Subcutaneous adipose tissue (tissue), 4 donors: ENCODE measurements around the gene DHRS3. TPM values are rescaled to one million over a fixed set of nuclear protein-coding genes. Genes with fewer than 3 reads are reported as not detected.

Experiments
- total RNA-seq, 4 donors: library from RNA; depleted of rRNA; stranded (reverse); fragments of >200 nt; gene quantifications; one replicate each; pipeline ENCODE4 v1.1.0, GENCODE V29; 2016
- TF ChIP-seq, protein P1 (sequence below): fragments of 450-650 bp; IDR thresholded peaks from one replicate; pipeline ENCODE4 v1.5.1; 2016; ENCODE audit warnings: low read depth, mild to moderate bottlenecking, control low read depth, antibody characterized with exemption, moderate library complexity

The DHRS3 gene, protein sequence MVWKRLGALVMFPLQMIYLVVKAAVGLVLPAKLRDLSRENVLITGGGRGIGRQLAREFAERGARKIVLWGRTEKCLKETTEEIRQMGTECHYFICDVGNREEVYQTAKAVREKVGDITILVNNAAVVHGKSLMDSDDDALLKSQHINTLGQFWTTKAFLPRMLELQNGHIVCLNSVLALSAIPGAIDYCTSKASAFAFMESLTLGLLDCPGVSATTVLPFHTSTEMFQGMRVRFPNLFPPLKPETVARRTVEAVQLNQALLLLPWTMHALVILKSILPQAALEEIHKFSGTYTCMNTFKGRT
- 100 to 1,000 TPM; 147 to 406 (median 256) TPM for total RNA-seq

DNA sequence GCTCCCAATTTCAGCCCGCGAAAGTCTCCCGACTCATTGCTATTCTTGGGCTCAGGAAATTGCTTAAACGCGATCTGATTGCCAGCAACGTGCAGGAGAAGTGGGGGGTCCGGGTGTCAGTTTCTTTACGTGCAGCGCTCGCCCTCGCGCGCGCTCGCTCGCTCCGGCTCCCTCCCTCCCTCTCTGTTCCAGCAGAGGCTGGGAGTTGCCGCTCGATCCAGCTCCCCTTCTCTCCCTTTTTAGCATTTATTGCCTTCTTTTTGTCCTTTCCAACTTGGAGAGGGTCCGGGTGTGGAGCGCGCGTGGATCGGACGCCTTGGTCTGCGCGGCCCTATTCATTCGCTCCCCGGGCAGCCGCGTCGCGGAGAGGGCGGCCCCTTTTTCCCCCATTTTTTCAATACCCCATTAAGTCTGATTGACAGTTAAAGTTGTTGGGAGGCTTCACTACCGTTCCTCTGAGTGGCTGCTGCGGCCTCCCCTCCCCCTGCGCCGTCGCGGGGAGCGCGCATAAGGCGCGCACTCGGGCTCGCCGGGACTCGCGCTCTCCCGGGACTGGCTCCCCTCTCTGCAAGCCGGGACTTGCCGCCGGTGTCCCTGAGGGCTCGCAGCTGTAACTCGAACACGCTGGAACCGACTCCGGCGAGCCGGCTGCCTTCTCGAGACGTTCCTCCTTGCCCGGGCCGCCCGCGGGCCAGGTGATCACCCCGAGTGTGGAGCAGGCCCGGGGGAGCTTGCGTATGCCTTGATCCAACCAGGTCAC lies at the start of gene DHRS3:
Gene DHRS3, minus strand, starts transcription at position 310 of the 760 bp plus-strand sequence. CDS start 862 bp downstream, outside the sequence.
- TF ChIP-seq, protein P1, sequence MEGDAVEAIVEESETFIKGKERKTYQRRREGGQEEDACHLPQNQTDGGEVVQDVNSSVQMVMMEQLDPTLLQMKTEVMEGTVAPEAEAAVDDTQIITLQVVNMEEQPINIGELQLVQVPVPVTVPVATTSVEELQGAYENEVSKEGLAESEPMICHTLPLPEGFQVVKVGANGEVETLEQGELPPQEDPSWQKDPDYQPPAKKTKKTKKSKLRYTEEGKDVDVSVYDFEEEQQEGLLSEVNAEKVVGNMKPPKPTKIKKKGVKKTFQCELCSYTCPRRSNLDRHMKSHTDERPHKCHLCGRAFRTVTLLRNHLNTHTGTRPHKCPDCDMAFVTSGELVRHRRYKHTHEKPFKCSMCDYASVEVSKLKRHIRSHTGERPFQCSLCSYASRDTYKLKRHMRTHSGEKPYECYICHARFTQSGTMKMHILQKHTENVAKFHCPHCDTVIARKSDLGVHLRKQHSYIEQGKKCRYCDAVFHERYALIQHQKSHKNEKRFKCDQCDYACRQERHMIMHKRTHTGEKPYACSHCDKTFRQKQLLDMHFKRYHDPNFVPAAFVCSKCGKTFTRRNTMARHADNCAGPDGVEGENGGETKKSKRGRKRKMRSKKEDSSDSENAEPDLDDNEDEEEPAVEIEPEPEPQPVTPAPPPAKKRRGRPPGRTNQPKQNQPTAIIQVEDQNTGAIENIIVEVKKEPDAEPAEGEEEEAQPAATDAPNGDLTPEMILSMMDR, result no peak

DNA sequence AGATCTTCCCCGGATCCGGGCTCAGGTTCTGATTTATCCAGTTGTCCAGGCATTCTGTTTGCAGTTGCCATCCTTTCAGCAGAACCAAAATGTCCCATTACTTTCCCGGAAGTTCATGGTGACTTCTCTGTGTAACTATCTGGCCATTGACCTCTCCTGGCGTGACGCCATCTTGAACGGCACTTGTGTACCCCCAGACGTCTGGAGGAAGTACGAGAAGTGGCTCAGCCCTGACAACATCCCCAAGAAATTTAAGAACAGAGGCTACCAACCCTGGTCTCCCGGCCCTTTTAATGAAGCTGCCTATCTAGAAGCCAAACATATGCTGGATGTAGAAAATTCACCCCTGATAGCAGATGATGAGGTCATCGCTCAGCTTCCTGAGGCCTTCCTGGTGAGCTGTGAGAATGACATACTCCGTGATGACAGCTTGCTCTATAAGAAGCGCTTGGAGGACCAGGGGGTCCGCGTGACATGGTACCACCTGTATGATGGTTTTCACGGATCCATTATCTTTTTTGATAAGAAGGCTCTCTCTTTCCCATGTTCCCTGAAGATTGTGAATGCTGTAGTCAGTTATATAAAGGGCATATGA lies 48.2 kb upstream of the DHRS3 start:
- TF ChIP-seq, protein P1, result no peak

DNA sequence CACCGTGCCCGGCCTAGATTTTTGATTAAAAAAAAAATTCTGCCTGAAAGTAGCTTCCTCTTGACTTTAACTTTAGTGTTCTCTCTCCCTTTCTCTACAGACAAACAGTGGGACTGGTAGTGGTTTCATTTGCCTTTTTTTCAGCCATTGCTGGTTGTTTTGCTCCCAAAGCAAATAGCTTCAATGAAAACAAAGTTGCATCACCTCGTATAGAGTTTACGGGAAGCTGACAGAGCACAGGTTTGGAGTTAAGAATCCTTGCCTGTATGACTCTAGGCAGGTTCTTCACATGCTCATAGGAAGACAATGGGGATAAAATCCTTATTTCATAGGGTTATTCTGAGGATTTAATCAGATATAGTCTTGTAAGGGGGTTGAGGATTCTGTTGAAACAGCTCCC lies 47.5 kb upstream of the DHRS3 start:
- TF ChIP-seq, protein P1, result no peak

DNA sequence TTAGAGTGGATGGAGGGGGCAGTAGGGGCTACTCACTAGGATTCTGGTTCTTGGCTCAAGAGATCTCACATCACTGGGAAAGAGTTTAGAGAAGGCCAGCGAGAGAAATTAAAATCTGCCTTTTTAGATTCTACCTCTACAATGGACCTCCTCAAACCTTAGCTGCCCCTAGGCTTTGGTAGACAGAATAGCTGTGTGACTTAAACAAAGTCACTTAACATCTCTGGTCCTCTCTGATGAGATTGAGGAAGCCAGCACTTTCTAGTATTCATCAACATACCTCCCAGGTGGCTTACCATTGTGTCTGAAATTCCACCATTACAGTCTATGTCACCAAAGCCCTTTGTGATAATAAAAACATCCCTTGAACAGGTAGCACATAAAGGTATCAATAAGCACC lies 44.5 kb upstream of the DHRS3 start:
- TF ChIP-seq, protein P1, result no peak

DNA sequence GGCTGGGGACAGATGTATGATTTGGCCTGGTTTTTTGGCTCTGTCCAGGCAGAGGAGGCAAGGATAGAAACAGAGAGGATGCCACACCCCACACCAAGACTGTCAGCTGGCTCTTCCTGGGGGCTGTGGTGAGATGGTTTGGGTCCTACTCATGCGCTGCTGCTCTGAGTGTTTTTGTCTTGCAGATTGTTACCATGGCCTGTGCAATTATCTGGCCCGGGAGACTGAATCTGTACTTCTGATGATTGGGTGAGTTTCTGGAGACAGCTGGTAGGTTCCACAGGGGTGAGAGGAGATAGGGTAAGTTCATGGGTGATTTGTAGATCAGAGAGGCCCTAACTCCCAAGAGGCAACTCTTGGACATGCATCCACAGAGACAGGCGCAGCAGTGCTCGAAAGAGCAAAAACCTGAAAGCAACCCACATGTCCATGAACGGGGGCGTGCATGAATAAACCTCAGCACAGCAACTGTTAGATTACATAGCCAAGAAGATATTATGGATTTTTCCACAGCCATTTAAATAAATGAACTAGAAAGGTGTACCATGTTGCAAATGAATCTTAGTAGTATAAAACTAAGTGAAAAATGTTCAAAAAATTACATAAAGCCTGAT lies 43.7 kb upstream of the DHRS3 start:
- TF ChIP-seq, protein P1, result no peak

DNA sequence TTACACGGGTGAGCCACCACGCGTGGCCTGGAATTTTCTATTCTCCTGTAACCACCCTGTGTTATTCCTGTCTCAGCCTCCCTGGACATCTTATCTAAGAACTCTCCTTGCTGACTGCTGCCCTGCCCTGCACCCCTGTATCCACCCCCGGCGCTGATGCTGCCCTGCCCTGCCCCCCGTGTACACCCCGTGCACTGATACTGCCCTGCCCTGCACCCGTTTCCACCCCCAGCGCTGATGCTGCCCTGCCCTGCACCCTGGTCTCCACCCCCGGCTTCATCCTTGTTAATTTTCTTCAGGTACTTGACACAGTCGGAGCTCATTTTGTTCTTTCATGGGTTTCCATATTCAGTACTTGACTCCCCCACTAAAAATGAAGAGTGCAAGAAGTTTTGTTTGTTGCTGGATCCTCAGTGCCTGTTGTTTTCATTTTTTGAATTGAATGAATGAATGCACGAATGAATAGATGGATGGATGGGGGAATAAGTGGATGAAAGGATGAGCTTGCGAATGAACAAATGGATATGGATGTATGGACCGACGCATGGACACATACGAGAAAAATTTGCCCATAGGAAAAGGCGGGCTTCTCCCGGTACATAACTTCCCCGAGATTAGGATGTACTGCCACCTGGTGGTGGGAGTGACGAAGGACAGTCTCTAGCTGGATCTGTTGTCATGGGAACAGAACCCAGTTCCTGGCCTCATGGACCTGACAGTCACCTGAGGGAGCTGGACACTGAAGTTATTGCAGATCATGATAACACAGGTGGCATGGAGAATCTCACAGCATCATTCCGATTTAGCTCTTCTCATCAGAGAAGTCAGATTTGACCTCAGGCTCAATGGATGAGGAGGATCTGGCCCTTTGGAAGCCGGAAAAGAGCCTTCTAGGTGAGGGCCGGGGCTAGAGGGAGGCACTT lies 40.8 kb upstream of the DHRS3 start:
- TF ChIP-seq, protein P1, result no peak
